ENCODE results near the gene TNNT1.

The TNNT1 gene

GRCh38 chr19:55087542-55087901 lies 61.5 kb downstream of the TNNT1 start:
- no peak for DNase-seq

GRCh38 chr19:55086730-55087541 lies 62.1 kb downstream of the TNNT1 start:
- DNase-seq: peak; percentile 28

- DNase-seq: no peak
These were observed 62.9 kb downstream of the TNNT1 start for GRCh38 chr19:55085923-55086715.

GRCh38 chr19:55084416-55084815 lies 64.6 kb downstream of the TNNT1 start:
- DNase-seq: no peak

- DNase-seq: no peak
These were observed 65.8 kb downstream of the TNNT1 start for GRCh38 chr19:55083004-55083850.

Measured in activated gamma-delta T cell (primary cell).